ENCODE measurements around the gene PCSK6. TPM values are rescaled to one million over a fixed set of nuclear protein-coding genes. Genes with fewer than 3 reads are reported as not detected.
"Not testable (repeated sequence)": the region's sequence is repeated elsewhere in the genome, so short reads cannot be mapped to it uniquely, and the experiment has no call there.

Gene PCSK6
- total and polyA plus RNA-seq, 7 experiments from 2014 or later, result 0.12 to 3.0 (median 0.70) TPM; not detected in 1

GRCh38 chr15:101347454-101347853 is 142.1 kb downstream of the PCSK6 start:
- ChIA-PET POLR2A (no interaction called here), CTCF (no interaction called here)
- Mint-ChIP-seq H3K4me3 (no peak overlapping the region), H3K4me1 (no peaks in the 10 kb centered on the region), H3K9me3 (peaks cover 0 to 4% (median 0%) of the 10 kb centered on the region in 11 donors), H3K27ac (no peak overlapping the region), H3K27me3 (peaks cover 17 to 58% (median 37%) of the 10 kb centered on the region in 5 donors), H3K36me3 (no peaks in the 10 kb centered on the region)
- ATAC-seq (no peak), DNase-seq (no peak)
- peaks cover 0 to 3% of the 10 kb centered on the region in 2 donors for H3K27me3 ChIP-seq (ENCODE audit: control insufficient read depth in 2 of 2, insufficient read depth in 2 of 2, low read length in 2 of 2)
- no peak overlapping the region for H3K4me3 ChIP-seq (ENCODE audit: low read length)
- no peaks in the 10 kb centered on the region for H3K9me3 ChIP-seq (ENCODE audit: control insufficient read depth in 2 of 3, low read length in 3 of 3)
- no peaks in the 10 kb centered on the region for H3K4me1 ChIP-seq (ENCODE audit: control insufficient read depth in 2 of 2, insufficient read depth in 2 of 2, low read length in 2 of 2)
- H3K36me3 ChIP-seq (ENCODE audit: control insufficient read depth in 2 of 3, insufficient read depth in 3 of 3, low read length in 3 of 3), result no peaks in the 10 kb centered on the region
- intact Hi-C loops (cut with micrococcal nuclease), result no loop called here
- no peak overlapping the region for H3K27ac ChIP-seq (ENCODE audit: low read depth, low read length)

- H3K4me3 Mint-ChIP-seq, result no peak overlapping the region
- H3K9me3 Mint-ChIP-seq, result peaks cover 0 to 4% (median 0%) of the 10 kb centered on the region in 11 donors
- H3K36me3 Mint-ChIP-seq, result peaks cover 0 to 4% (median 0%) of the 10 kb centered on the region in 5 donors
- H3K36me3 ChIP-seq (ENCODE audit: control insufficient read depth in 2 of 3, insufficient read depth in 3 of 3, low read length in 3 of 3), result no peaks in the 10 kb centered on the region
- ATAC-seq (no peak), DNase-seq (no peak)
- intact Hi-C loops (cut with micrococcal nuclease), result no loop called here
- no peak overlapping the region for H3K27ac Mint-ChIP-seq
- H3K27me3 Mint-ChIP-seq, result peaks cover 19 to 58% (median 40%) of the 10 kb centered on the region in 5 donors
- H3K4me3 ChIP-seq (ENCODE audit: low read length), result no peak overlapping the region
- ChIA-PET POLR2A (no interaction called here), CTCF (no interaction called here)
- H3K4me1 Mint-ChIP-seq, result no peaks in the 10 kb centered on the region
- no peaks in the 10 kb centered on the region for H3K4me1 ChIP-seq (ENCODE audit: control insufficient read depth in 2 of 2, insufficient read depth in 2 of 2, low read length in 2 of 2)
- H3K27ac ChIP-seq (ENCODE audit: low read depth, low read length), result no peak overlapping the region
- no peaks in the 10 kb centered on the region for H3K9me3 ChIP-seq (ENCODE audit: control insufficient read depth in 2 of 3, low read length in 3 of 3)
- H3K27me3 ChIP-seq (ENCODE audit: control insufficient read depth in 2 of 2, insufficient read depth in 2 of 2, low read length in 2 of 2), result peaks cover 0 to 3% of the 10 kb centered on the region in 2 donors
These were observed 142.6 kb downstream of the PCSK6 start for GRCh38 chr15:101346928-101347327.

DNA sequence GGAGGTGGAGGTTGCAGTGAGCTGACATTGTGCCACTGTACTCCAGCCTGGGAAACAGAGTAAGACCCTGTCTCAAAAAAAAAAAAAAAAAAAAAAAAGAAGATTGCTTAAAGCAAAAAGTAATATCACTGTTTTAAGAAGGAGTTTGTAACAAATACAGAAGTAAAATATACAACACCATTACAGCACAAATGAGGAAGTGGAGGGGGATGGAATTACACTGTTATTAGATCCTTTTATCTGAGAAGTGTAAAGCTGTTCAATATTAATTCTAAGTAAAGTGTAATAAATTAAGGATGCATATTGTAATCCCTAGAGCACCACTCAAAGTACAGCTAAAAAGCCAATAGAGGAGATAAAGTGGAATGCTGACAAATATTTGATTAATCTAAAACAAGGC is 147.5 kb downstream of the PCSK6 start:
- Histone ChIP-seq H3K9me3 (ENCODE audit: control insufficient read depth in 2 of 3, low read length in 3 of 3) (peaks cover 0 to 3% (median 0%) of the 10 kb centered on the region in 3 experiments), H3K36me3 (ENCODE audit: control insufficient read depth in 2 of 3, insufficient read depth in 3 of 3, low read length in 3 of 3) (no peaks in the 10 kb centered on the region), H3K4me3 (ENCODE audit: low read length) (no peak overlapping the region), H3K27ac (ENCODE audit: low read depth, low read length) (no peak overlapping the region), H3K27me3 (ENCODE audit: control insufficient read depth in 2 of 2, insufficient read depth in 2 of 2, low read length in 2 of 2) (peaks cover 0 to 3% of the 10 kb centered on the region in 2 donors), H3K4me1 (ENCODE audit: control insufficient read depth in 2 of 2, insufficient read depth in 2 of 2, low read length in 2 of 2) (no peaks in the 10 kb centered on the region)
- DNase-seq (no peak), ATAC-seq (no peak)
- Mint-ChIP-seq H3K4me1 (no peaks in the 10 kb centered on the region), H3K9me3 (peaks cover 0 to 26% (median 4%) of the 10 kb centered on the region in 11 donors), H3K27ac (no peak overlapping the region), H3K27me3 (peaks cover 46 to 64% (median 52%) of the 10 kb centered on the region in 5 donors), H3K4me3 (no peak overlapping the region), H3K36me3 (peaks cover 0 to 5% (median 0%) of the 10 kb centered on the region in 5 donors)
- CTCF ChIA-PET, result no interaction called here
- POLR2A ChIA-PET, result no interaction called here
- intact Hi-C loops (cut with micrococcal nuclease), result no loop called here

GRCh38 chr15:101338502-101339057 is 150.9 kb downstream of the PCSK6 start:
- CTCF ChIA-PET, result interaction anchor here (1.2 kb wide), 1 partner anchor 50 kb away, joined by 3 read pairs; no protein-coding TSS in a partner anchor
- Histone ChIP-seq H3K4me3 (ENCODE audit: low read length) (no peak overlapping the region), H3K4me1 (ENCODE audit: control insufficient read depth in 2 of 2, insufficient read depth in 2 of 2, low read length in 2 of 2) (peaks cover 6 to 7% of the 10 kb centered on the region in 2 donors), H3K36me3 (ENCODE audit: control insufficient read depth in 2 of 3, insufficient read depth in 3 of 3, low read length in 3 of 3) (no peaks in the 10 kb centered on the region), H3K9me3 (ENCODE audit: control insufficient read depth in 2 of 3, low read length in 3 of 3) (peaks cover 5 to 11% (median 6%) of the 10 kb centered on the region in 3 experiments), H3K27ac (ENCODE audit: low read depth, low read length) (no peak overlapping the region), H3K27me3 (ENCODE audit: control insufficient read depth in 2 of 2, insufficient read depth in 2 of 2, low read length in 2 of 2) (no peaks in the 10 kb centered on the region)
- Mint-ChIP-seq H3K36me3 (peaks cover 0 to 19% (median under 1%) of the 10 kb centered on the region in 5 donors), H3K27me3 (peaks cover 29 to 36% (median 31%) of the 10 kb centered on the region in 5 donors), H3K9me3 (peaks cover 0 to 56% (median 18%) of the 10 kb centered on the region in 11 donors), H3K4me1 (peaks cover 0 to 19% (median 13%) of the 10 kb centered on the region in 7 donors), H3K4me3 (no peak overlapping the region), H3K27ac (no peak overlapping the region)
- POLR2A ChIA-PET, result no interaction called here
- ATAC-seq, result no peak
- intact Hi-C loops (cut with micrococcal nuclease), result no loop called here
- DNase-seq, result no peak

GRCh38 chr15:101337976-101338375 is 151.5 kb downstream of the PCSK6 start:
- no peak for ATAC-seq
- Mint-ChIP-seq H3K4me1 (peaks cover 0 to 24% (median 19%) of the 10 kb centered on the region in 7 donors), H3K4me3 (no peak overlapping the region), H3K36me3 (peaks cover 0 to 21% (median 3%) of the 10 kb centered on the region in 5 donors), H3K27me3 (peaks cover 24 to 34% (median 30%) of the 10 kb centered on the region in 5 donors), H3K9me3 (peaks cover 0 to 62% (median 22%) of the 10 kb centered on the region in 11 donors), H3K27ac (no peak overlapping the region)
- Histone ChIP-seq H3K27ac (ENCODE audit: low read depth, low read length) (no peak overlapping the region), H3K4me3 (ENCODE audit: low read length) (no peak overlapping the region), H3K9me3 (ENCODE audit: control insufficient read depth in 2 of 3, low read length in 3 of 3) (peaks cover 6 to 17% (median 10%) of the 10 kb centered on the region in 3 experiments), H3K27me3 (ENCODE audit: control insufficient read depth in 2 of 2, insufficient read depth in 2 of 2, low read length in 2 of 2) (no peaks in the 10 kb centered on the region), H3K4me1 (ENCODE audit: control insufficient read depth in 2 of 2, insufficient read depth in 2 of 2, low read length in 2 of 2) (peaks cover 11 to 12% of the 10 kb centered on the region in 2 donors), H3K36me3 (ENCODE audit: control insufficient read depth in 2 of 3, insufficient read depth in 3 of 3, low read length in 3 of 3) (no peaks in the 10 kb centered on the region)
- ChIA-PET POLR2A (no interaction called here), CTCF (no interaction called here)
- intact Hi-C loops (cut with micrococcal nuclease), result no loop called here
- no peak for DNase-seq

GRCh38 chr15:101333907-101334789 is 155.4 kb downstream of the PCSK6 start:
- POLR2A ChIA-PET, result interaction anchor here (1.4 to 2.3 kb wide), 2 partner anchors 13 to 39 kb away, joined by 6 to 7 read pairs; partner anchors contain the start of gene SNRPA1
- intact Hi-C loops (cut with micrococcal nuclease), result loop anchor here (1.0 kb wide), 3 partner anchors 14 to 318 kb away; partner anchors contain the start of genes TM2D3 (in 2 of the 2) and SNRPA1 (in 1 of the 2)
- CTCF ChIA-PET, result not testable (repeated sequence)

More at GRCh38 chr15:101333907-101334789, 155.4 kb downstream of the PCSK6 start:
- H3K36me3 Mint-ChIP-seq, result peaks cover 3 to 21% (median 3%) of the 10 kb centered on the region in 5 donors
- DNase-seq (peak in 8 of 9 donors; percentile 35 to 82 (median 74)), ATAC-seq (peak; percentile 95)
- H3K27ac Mint-ChIP-seq, result peak overlapping the region; percentile 74 to 97 (median 93)
- H3K4me1 Mint-ChIP-seq, result peaks cover 0 to 28% (median 24%) of the 10 kb centered on the region in 7 donors
- H3K4me1 ChIP-seq (ENCODE audit: control insufficient read depth in 2 of 2, insufficient read depth in 2 of 2, low read length in 2 of 2), result peaks cover 14 to 18% of the 10 kb centered on the region in 2 donors
- H3K36me3 ChIP-seq (ENCODE audit: control insufficient read depth in 2 of 3, insufficient read depth in 3 of 3, low read length in 3 of 3); H3K27me3 ChIP-seq (ENCODE audit: control insufficient read depth in 2 of 2, insufficient read depth in 2 of 2, low read length in 2 of 2): not testable (repeated sequence)
- peak overlapping the region; percentile 72 for H3K27ac ChIP-seq (ENCODE audit: low read depth, low read length)
- H3K9me3 Mint-ChIP-seq, result peaks cover 0 to 59% (median 21%) of the 10 kb centered on the region in 11 donors
- peaks cover 5 to 14% (median 6%) of the 10 kb centered on the region in 5 donors for H3K27me3 Mint-ChIP-seq
- peak overlapping the region; percentile 15 for H3K4me3 ChIP-seq (ENCODE audit: low read length)
- peak overlapping the region; percentile 12 to 68 (median 55) for H3K4me3 Mint-ChIP-seq
- H3K9me3 ChIP-seq (ENCODE audit: control insufficient read depth in 2 of 3, low read length in 3 of 3), result peaks cover 6 to 25% (median 12%) of the 10 kb centered on the region in 3 experiments

Data from naive thymus-derived CD4-positive, alpha-beta T cell (primary cell).